Fibroblast of skin of left biceps (primary cell): ENCODE measurements around the gene UBQLN3.
A peak's percentile ranks its signal among the peaks of the same experiment; 100 is the strongest.

Experiments used
- DNase-seq, 2 experiments: peaks; one replicate each; pipeline ENCODE4 v3.0.0-alpha.2; 2013; ENCODE audit warnings: low read depth in 2 of 2

Gene UBQLN3

GRCh38 chr11:5509803-5510202 is at the start of gene UBQLN3:
UBQLN3 (minus strand) TSS chr11:5509957; CDS start chr11:5509558, 399 bp downstream.
- no peak for DNase-seq

DNA sequence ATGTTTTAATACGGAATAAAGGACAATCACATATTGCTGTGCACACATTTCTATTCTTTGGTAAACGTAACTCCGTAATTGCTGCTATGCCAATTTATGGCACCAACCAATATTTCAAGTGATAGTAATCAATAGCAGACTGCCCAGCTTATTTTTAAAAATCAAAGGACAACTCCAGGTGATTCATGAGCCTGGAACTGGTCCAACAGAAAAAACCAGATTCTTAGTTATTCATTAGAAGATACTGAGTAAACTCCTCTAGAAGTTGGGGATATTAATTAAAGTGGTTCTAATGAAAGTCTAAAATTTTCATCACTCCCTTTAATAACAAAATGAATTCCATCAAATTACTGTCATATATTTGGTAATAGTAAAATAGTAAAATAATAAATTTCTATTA is 48.0 kb upstream of the UBQLN3 start:
- DNase-seq = no peak

DNA sequence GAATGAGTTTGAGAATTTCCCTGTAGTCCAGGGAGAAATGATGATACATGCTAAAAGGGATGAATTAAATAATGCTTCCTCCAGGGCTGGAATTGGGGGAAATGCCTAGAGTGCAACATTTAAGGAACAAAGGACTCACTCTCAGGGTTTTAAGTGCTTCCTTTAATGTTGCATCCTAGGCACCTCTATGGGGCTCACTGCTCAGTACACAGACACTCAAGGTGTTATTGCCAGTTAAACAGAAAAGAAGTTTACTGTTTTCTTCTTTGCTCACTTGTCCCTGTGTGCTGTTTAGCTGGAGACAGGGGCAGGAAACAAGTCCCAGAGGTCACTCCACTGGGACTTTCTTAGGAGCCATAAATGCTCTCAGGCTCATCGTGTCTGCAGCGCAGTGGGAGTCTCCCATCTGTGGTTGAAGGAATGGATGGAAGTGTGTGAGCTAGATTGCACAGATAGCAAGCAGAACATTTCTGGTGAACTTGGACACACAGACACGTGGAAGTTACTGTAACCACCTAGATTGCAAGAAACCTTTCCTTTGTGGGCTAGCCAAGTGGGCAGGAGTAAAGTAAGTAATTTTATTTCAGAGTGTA is 46.9 kb upstream of the UBQLN3 start:
- no peak for DNase-seq

DNA sequence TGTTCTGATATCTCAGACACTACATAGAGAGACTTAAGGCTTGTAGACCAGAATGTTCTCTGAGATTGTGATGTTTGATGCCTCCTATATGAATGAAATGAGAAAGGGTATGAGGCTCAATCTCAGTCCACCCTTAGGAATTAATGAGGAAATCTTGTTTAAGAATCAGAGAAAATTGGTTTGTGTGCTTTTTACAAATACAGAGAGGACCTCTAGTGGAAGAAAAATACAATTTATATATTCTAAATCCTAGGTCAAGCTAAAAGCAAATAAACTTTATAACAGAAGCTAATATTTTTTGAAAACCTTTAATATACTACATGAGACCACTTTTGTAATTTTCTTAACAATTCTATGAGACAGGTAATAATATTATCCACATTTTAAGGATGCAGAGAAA is 43.6 kb upstream of the UBQLN3 start:
- DNase-seq = no peak

DNA sequence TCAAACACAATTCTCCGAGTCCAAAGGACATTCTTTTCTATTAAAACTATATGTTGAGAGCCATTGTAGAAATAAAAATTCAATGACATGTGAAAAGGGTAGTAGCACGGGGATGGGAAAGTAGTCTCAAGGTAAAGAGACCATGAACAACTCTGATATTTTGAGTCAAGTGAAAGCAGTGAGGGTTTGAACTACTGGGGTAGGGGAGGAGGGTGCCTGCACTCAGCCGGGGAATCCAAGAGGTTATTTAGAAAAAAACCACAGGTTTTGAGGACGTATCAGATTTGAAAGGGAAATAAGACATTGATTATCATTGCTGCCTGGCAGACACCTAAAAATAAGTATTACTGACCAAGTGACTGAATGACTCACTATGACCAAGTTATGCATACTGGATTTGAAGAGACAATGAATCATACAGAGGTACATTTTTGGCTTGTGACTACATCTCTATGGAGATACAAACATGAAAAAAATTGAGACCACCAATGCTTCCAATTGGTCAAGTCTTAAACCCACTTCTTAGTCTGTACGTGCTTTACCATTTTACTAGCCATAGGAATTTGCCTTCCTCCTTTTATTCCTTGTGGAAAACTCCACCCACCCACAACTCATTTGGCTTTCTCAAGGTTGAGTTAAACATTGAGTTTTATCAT is 40.8 kb upstream of the UBQLN3 start:
- DNase-seq = peak; percentile 71 to 77

- no peak for DNase-seq
Observed at GRCh38 chr11:5548440-5548839, 38.7 kb upstream of the UBQLN3 start, which contains the start of gene OR52H1. OR52H1 (minus strand) TSS chr11:5548540; CDS start chr11:5545505, 3,035 bp downstream.

GRCh38 chr11:5547982-5548381 is 38.2 kb upstream of the UBQLN3 start:
- DNase-seq = no peak

DNA sequence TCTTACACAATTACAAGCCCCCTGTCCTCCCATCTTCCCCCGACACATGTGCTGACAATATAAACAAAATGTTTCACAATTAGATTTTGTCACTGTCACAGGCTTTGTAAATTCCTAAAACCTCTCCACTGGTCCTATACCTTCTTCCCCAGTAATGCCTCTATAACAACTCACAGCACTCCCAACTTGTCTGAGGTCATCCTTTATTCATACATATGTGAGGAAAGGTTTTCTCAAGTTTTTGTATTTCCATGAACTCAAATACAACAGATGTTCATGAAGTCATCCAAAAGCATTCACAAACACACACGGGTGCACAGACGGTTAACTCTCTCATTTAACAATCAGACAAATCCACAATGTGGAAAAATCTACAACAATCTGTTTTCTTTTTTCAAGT is 36.7 kb upstream of the UBQLN3 start:
- DNase-seq = no peak

GRCh38 chr11:5541427-5541826 is 31.7 kb upstream of the UBQLN3 start:
- DNase-seq = no peak

- DNase-seq = no peak
Observed at GRCh38 chr11:5536482-5536881, 26.7 kb upstream of the UBQLN3 start.

DNA sequence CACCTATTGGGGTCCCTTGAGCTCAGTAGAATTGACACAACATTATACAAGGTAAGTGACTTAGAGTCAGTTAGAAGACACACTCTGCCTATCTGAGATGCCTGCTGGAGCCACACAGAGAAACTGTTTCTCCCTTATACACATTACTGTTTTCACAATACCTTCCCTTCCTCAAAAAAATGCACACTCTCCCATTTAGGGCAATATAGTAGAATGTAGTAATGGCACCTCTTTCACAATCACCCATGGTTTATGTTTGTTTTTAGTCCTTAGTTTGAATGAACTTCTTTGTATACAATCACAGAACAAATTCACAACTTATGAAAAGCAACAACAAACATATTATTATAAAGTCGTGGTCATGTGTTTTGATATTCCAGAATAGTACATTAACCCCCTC is 24.3 kb upstream of the UBQLN3 start:
- DNase-seq = no peak

- DNase-seq = no peak
Observed at GRCh38 chr11:5531053-5531831, 21.5 kb upstream of the UBQLN3 start.

GRCh38 chr11:5528495-5528894 is 18.7 kb upstream of the UBQLN3 start:
- DNase-seq = no peak

- no peak for DNase-seq
Observed at GRCh38 chr11:5527716-5528115, 18.0 kb upstream of the UBQLN3 start.

DNA sequence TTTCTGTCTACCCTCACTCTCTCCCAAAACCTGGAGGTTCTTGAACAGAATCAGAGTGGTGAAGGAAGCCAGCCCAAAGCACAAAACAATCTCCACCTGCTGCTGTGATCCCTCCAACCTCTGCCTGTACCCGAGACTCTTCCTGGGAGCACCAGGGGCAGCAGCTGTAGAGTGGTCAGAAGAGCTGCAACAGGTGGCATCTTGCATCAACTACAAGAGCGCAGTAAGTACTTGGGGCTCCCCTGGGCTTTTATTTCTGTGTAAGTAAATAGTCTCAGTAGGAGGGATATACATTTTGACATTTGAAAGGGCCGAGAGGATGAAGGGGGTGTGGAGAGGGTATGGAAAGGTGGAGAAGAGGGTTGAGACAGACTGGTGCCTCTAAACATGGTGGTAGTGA is 15.0 kb upstream of the UBQLN3 start:
- DNase-seq = no peak

DNA sequence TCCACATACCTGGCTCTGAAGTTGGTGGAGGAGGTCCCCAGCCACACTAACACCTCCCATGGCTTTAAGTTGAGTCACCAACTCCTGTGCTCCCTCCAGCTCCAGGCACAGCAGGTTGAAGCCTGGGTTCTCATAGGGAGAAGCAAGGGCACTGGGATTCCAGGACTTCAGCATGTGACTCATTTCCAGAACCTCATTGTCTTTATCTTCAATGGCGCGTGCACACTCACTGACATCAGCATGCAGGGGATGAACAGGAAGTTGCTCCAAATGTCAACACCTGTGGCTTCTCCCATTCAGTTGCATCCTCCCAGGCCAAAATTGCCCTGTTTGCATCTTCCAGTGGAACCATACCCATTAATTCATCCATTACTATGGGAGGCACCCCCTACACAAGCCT is 12.6 kb upstream of the UBQLN3 start:
- no peak for DNase-seq

GRCh38 chr11:5521540-5521939 is 11.8 kb upstream of the UBQLN3 start:
- DNase-seq = no peak

- DNase-seq = no peak
Observed at GRCh38 chr11:5516599-5516998, 6.8 kb upstream of the UBQLN3 start, which contains the start of gene UBQLNL. UBQLNL (minus strand) TSS chr11:5516699; CDS start chr11:5516441, 258 bp downstream.

DNA sequence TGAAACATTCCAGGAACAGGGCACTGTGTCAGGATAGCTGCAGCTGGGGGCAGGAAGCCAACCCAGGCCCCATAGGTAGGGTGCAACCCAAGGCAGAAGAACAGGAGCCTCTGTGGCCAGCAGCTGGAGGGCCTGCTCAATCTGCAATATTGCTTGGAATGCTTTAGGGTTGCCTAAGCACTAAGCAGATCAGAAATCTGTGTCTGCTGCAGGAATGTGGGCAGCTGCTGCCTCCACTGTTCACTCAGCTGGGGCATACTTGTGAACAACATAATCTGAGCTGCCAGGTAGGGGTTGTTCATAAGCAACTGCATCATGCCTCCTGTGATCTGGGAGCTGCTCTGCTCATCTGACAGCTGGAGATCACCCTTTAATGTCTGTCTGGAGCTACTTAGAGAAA is 5.1 kb upstream of the UBQLN3 start:
- no peak for DNase-seq

GRCh38 chr11:5508605-5509004 is 1.2 kb downstream of the UBQLN3 start:
- DNase-seq = no peak

GRCh38 chr11:5507933-5508305 is 1.8 kb downstream of the UBQLN3 start:
- DNase-seq = no peak

DNA sequence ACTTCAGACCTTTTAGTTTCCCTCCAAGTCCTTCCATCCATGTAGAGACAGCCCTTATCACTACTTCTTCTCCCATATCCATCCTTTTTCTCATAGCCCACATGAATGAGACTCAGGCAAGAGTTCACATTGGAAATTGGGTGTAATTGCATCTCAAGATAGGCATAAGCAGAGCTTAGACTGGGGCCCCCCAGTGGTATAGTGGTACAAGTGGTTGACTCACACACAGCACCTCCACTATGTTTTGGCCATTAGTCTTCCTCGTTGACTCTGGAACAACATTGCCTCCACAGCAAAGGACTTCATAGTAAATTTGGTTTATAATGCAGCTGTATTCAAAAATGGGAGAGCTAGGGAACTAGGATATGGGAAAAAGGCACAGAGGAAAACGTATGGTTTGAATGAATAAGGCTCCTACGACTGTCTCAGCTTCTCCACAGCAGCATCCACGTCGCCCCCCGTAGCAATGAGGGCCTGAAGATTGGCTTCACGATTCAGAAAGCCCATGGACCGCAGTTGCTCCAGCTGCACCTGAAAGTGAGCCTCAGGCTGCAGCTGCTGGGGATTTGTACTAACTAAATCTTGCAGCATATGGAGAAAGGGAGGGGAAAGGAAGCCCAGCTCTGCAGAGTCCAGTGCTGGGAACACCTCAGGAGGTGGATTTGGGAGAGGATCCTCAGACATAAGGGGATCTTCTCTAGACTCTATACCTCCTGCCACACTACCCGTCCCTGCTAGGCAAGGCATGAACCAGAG is 2.4 kb downstream of the UBQLN3 start:
- no peak for DNase-seq
